Esophagus (tissue), 2 donors: ENCODE data around the gene LRRK1. TPM values are rescaled to one million over a fixed set of nuclear protein-coding genes. Genes with fewer than 3 reads are reported as not detected.

Experiments used
- H3K27ac ChIP-seq, 2 donors: one replicate each; pipeline ENCODE4 v1.5.1; 2013; ENCODE audit warnings: low read depth in 2 of 2, mild to moderate bottlenecking in 2 of 2, inconsistent platforms in 1 of 2, low read length in 1 of 2, moderate library complexity in 1 of 2
- H3K27me3 ChIP-seq, 2 donors: one replicate each; pipeline ENCODE4 v1.6.1; 2013; ENCODE audit warnings: low read length in 2 of 2, control low read depth in 1 of 2, mild to moderate bottlenecking in 1 of 2; ENCODE audit not compliant: insufficient read depth in 2 of 2, control insufficient read depth in 1 of 2
- H3K36me3 ChIP-seq, 2 donors: one replicate each; pipeline ENCODE4 v1.6.1; 2013; ENCODE audit warnings: low read length in 1 of 2; ENCODE audit not compliant: control insufficient read depth in 2 of 2, insufficient read depth in 2 of 2
- H3K4me1 ChIP-seq, 2 donors: one replicate each; pipeline ENCODE4 v1.6.1; 2013; ENCODE audit warnings: low read length in 1 of 2; ENCODE audit not compliant: control insufficient read depth in 2 of 2, insufficient read depth in 2 of 2
- H3K4me3 ChIP-seq, 2 donors: one replicate each; pipeline ENCODE4 v1.5.1; 2013; ENCODE audit warnings: low read length in 2 of 2, mild to moderate bottlenecking in 2 of 2, low read depth in 1 of 2, moderate library complexity in 1 of 2
- H3K9me3 ChIP-seq, 2 donors: one replicate each; pipeline ENCODE4 v1.6.1; 2013; ENCODE audit warnings: mild to moderate bottlenecking in 2 of 2, low read depth in 1 of 2, low read length in 1 of 2, moderate library complexity in 1 of 2; ENCODE audit not compliant: control insufficient read depth in 2 of 2, insufficient read depth in 1 of 2
- WGBS, 2 donors: extraction: QIAGEN DNeasy Blood & Tissue Kit; methylation state at CpG; one replicate each; pipeline ENCODE4 v1.1.7; 2013; 5-methylcytosine and 5-hydroxymethylcytosine counted together
- polyA plus RNA-seq, 2 donors: library from polyadenylated mRNA; stranded (reverse); fragments of 200-250 nt; gene quantifications; one replicate each; pipeline ENCODE4 v1.2.3, GENCODE V29; 2013
- donor health status: healthy with polysubstance abuse.
- donor health status: Bipolar disorder and iron deficiency.

The LRRK1 gene
- polyA plus RNA-seq, 2 donors, result 4.4 to 7.0 TPM

DNA sequence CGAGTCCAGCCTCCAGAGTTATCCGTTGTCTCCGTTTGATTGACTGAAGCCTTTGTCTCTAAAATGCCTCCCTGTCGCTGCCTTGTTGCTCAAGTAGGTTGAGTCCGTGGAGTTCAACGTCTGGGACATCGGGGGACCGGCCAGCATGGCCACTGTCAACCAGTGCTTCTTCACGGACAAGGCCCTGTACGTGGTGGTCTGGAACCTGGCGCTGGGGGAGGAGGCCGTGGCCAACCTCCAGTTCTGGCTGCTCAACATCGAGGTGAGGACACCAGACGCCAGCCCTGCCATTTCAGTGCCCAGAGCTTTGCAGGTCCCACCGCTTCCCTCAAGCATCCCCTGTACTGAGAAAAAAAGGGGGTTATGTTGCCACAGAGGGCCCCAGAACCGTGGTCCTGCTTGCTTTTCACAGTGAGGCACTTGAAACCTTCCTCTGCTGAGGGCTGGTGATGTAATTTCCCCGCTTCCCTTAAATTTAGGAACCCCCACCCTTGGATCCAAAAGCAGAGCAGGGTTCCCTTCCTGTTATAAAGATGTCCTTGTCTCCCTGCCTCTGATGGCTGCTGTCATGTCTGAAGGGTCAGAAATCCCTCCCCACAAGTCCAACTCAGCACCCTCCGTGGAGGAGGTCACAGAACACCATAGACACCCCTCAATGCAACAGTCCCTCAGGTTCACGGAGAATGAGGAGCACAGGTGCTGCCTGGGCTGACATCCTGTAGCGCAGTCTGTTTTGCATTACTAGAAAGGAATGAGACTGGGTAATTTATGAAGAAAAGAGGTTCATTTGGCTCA, 105.7 kb downstream of the LRRK1 start:
- H3K36me3 ChIP-seq, result peaks cover 6 to 12% of the 10 kb centered on the region in 2 donors
- H3K9me3 ChIP-seq, result no peaks in the 10 kb centered on the region
- H3K4me1 ChIP-seq, result peaks cover 0 to 7% of the 10 kb centered on the region in 2 donors
- H3K27ac ChIP-seq, result peak overlapping the region; percentile 21 to 47
- H3K27me3 ChIP-seq, result no peaks in the 10 kb centered on the region
- H3K4me3 ChIP-seq, result no peak overlapping the region
- 91% methylated on average over 20 of the region's 20 CpGs for WGBS, 2 donors

DNA sequence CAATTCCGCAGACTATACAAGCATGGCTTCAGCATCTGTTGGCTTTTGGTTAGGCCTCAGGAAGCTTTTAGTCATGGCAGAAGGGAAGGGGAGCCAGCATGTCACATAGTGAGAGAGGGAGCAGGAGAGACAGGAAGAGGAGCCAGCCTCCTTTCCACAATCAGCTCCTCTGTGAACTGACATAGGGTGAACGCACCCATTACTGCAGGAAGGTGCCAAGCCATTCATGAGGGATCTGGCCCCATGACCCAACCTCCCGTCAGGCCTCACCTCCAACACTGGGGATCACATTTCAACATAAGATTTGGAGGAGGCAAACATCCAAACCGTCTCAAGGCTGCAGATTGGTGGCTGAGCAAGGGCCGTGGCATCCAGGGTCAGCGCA, 106.3 kb downstream of the LRRK1 start:
- H3K27me3 ChIP-seq, result no peaks in the 10 kb centered on the region
- H3K27ac ChIP-seq, result no peak overlapping the region
- no peaks in the 10 kb centered on the region for H3K9me3 ChIP-seq
- no peak overlapping the region for H3K4me3 ChIP-seq
- H3K4me1 ChIP-seq, result peaks cover 0 to 7% of the 10 kb centered on the region in 2 donors
- peaks cover 6 to 15% of the 10 kb centered on the region in 2 donors for H3K36me3 ChIP-seq
- 90 to 96% methylated on average over 6 of the region's 6 CpGs for WGBS, 2 donors

DNA sequence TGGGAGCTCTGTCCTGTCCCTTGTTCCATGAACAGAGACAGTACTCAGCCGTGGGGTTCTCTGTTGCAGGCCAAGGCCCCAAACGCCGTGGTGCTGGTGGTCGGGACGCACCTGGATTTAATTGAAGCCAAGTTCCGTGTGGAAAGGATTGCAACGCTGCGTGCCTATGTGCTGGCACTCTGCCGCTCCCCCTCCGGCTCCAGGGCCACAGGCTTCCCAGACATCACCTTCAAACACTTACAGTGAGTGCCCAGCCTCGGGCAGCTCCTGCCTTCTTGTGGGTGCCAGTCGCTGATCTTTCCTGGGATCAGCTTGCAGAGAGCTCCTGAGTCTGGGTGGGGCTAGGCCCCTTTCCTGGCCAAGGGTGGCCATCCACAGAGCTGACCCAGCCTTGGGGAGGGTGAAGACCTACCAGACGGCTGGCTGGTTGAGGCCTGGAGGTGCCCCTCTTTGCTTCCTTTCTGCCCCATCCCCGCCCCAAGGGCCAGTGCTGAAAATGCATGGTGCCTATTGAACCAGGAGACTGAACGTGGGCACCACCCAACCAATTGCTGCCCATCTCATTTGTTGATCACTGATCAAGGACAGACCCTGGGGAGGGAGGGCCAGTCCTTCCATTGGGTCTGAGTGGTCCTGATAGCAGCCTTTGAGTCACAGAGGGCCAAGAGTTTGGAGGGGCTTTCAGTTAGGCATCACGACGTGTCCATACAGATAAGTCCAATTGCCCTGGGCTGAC, 106.9 kb downstream of the LRRK1 start:
- Histone ChIP-seq H3K27ac (no peak overlapping the region), H3K9me3 (no peaks in the 10 kb centered on the region), H3K36me3 (peaks cover 6 to 13% of the 10 kb centered on the region in 2 donors), H3K27me3 (no peaks in the 10 kb centered on the region), H3K4me3 (no peak overlapping the region), H3K4me1 (peaks cover 0 to 7% of the 10 kb centered on the region in 2 donors)
- WGBS, 2 donors, result 88 to 89% methylated on average over 17 of the region's 17 CpGs

DNA sequence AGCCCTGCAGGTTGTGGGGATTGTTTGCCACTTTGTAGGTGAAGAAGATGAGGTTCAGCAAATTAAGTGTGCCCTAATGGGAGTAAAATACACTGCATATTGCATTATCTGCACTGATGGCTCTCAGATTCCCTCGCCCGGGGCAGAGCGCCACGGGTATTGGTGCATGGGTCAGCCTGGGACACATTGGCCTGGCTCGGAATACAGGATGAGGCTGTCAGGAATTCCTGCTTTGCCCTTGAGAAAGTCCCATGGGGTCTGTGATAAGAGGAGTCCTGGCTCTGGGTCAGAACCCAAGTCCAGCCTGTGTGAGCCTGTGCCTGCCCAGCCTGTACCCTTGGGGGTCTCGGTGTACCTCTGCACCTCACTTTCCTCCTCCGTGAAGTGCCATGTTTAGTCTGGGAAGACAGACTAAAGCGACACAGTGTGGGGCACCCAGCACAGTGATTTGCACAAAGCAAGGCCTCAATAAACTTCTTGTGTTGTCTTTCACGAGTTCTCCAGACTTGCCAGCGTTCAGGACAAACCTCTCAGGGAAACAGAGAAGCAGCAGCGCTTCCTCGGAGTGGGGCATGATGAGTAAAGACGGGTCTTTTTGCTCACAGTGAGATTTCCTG, 107.6 kb downstream of the LRRK1 start:
- peaks cover 0 to 7% of the 10 kb centered on the region in 2 donors for H3K4me1 ChIP-seq
- no peak overlapping the region for H3K4me3 ChIP-seq
- H3K27ac ChIP-seq, result no peak overlapping the region
- 86% methylated on average over 13 of the region's 13 CpGs for WGBS, 2 donors
- no peaks in the 10 kb centered on the region for H3K27me3 ChIP-seq
- no peaks in the 10 kb centered on the region for H3K9me3 ChIP-seq
- H3K36me3 ChIP-seq, result peaks cover 6 to 13% of the 10 kb centered on the region in 2 donors

DNA sequence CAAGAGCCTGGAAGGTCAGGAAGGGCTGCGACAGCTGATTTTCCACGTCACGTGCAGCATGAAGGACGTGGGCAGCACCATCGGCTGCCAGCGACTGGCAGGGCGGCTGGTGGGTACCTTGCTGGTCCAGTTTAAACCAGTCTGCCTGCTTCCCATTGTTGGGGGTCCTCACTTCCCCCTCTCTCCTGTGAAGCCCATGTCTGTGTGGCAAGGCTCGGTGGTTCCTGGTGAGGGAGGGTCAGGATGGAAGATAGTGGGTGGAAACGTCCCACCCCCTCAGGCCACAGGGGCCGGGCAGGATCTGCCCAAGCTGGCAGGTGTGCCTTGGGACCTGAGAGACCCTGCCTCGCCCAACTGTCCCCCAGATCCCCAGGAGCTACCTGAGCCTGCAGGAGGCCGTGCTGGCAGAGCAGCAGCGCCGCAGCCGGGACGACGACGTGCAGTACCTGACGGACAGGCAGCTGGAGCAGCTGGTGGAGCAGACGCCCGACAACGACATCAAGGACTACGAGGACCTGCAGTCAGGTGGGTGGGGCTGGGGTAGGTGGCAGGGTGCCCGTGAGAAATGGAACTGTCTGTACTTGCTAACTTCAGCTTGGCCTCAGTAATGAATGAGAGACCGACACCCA, 108.2 kb downstream of the LRRK1 start:
- no peak overlapping the region for H3K27ac ChIP-seq
- peaks cover 3 to 12% of the 10 kb centered on the region in 2 donors for H3K36me3 ChIP-seq
- no peaks in the 10 kb centered on the region for H3K9me3 ChIP-seq
- WGBS, 2 donors, result 64 to 73% methylated on average over 25 of the region's 25 CpGs
- H3K27me3 ChIP-seq, result no peaks in the 10 kb centered on the region
- no peak overlapping the region for H3K4me3 ChIP-seq
- H3K4me1 ChIP-seq, result peaks cover 0 to 7% of the 10 kb centered on the region in 2 donors

DNA sequence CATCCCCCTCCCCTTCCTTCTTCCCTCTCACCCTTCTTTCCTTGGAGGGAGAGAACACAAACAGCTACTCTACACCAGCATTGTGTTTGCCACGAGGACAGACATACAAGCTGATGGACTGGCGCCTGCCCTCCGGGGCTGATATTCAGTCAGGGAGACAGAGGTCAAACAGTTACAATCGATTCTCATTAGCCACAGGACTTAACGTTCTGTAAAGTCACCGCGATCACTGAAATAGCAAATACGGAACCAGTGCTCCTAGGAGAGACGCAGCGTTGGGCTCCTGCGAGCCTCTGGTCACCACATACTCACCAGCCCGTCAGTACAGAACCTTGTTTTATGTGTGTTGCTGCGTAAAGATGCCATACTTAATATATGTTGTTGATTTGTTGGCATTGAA, 108.8 kb downstream of the LRRK1 start:
- no peaks in the 10 kb centered on the region for H3K27me3 ChIP-seq

DNA sequence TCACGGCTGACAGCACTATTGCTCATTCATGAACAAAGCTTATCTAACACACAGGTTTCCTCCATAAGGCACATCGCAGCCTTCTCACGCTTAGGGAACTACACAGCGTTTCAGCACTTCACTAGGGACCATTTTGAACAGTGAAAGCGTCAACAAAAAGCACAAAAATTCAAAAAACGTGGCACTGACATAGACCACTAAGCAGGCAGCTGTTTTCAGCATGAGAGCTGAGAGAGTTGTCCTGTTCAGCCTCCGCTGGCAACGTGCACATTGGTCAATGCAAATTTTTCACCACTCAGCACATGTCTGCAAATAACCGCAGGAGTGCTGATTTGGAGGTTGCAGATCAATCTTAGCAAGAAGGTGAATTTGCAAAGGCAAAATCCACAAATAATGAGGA, 109.2 kb downstream of the LRRK1 start:
- H3K36me3 ChIP-seq, result peaks cover 3 to 10% of the 10 kb centered on the region in 2 donors
- H3K4me3 ChIP-seq, result no peak overlapping the region

More for the DNA sequence above, 108.8 kb downstream of the LRRK1 start:
- no peaks in the 10 kb centered on the region for H3K9me3 ChIP-seq
- 75 to 78% methylated on average over 13 of the region's 13 CpGs for WGBS, 2 donors
- H3K36me3 ChIP-seq, result peaks cover 3 to 10% of the 10 kb centered on the region in 2 donors
- peaks cover 0 to 7% of the 10 kb centered on the region in 2 donors for H3K4me1 ChIP-seq
- no peak overlapping the region for H3K4me3 ChIP-seq
- H3K27ac ChIP-seq, result no peak overlapping the region

DNA sequence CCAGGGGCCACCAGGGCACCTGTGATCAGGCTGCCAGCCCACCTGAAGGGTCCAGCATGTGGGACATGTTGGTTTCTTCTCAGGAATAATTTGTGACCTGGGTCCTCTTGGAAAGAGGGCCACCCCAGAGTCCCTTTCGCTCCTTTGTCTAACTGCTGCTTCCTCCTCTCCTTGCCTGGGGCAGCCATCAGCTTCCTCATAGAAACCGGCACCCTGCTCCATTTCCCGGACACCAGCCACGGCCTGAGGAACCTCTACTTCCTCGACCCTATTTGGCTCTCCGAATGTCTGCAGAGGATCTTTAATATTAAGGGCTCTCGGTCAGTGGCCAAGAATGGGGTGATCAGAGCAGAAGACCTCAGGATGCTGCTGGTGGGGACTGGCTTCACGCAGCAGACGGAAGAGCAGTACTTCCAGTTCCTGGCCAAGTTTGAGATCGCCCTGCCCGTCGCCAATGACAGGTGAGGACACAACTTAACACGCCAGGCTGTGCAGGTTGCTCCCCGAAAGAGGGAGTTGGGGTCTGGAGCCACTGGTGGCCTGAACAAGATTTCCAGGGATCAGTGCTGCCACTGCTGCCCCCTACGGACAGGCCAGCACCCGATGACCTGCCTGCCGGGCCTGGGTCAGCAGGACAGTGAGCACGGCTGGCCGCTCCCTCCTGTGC, 109.7 kb downstream of the LRRK1 start:
- Histone ChIP-seq H3K27ac (no peak overlapping the region), H3K36me3 (peaks cover 3 to 10% of the 10 kb centered on the region in 2 donors), H3K9me3 (no peaks in the 10 kb centered on the region), H3K4me3 (no peak overlapping the region), H3K4me1 (peaks cover 0 to 7% of the 10 kb centered on the region in 2 donors), H3K27me3 (no peaks in the 10 kb centered on the region)
- WGBS, 2 donors, result 88 to 94% methylated on average over 19 of the region's 19 CpGs

More for the DNA sequence above, 109.2 kb downstream of the LRRK1 start:
- H3K27me3 ChIP-seq, result no peaks in the 10 kb centered on the region
- no peaks in the 10 kb centered on the region for H3K9me3 ChIP-seq
- peaks cover 0 to 7% of the 10 kb centered on the region in 2 donors for H3K4me1 ChIP-seq
- H3K27ac ChIP-seq, result no peak overlapping the region
- WGBS, 2 donors, result 78 to 88% methylated on average over 9 of the region's 9 CpGs
